Lung (tissue), 12 donors: ENCODE data around the gene LMOD2. TPM values are rescaled to one million over a fixed set of nuclear protein-coding genes. Genes with fewer than 3 reads are reported as not detected.

Source experiments
- ATAC-seq: fragments of 200-7000 bp; cut with Tn5 transposase; one replicate; pipeline ENCODE4 v1.9.1; 2020; ENCODE audit warnings: moderate number of reproducible peaks; ENCODE audit not compliant: insufficient read depth, low FRiP score
- DNase-seq, 3 donors: peaks; one replicate each; pipeline ENCODE4 v3.0.0-alpha.2; 2013 to 2017
- H3K27ac ChIP-seq, 2 donors: one replicate each; pipeline ENCODE4 v1.5.1; 2013; ENCODE audit warnings: mild to moderate bottlenecking in 2 of 2, moderate library complexity in 2 of 2, control low read depth in 1 of 2, inconsistent platforms in 1 of 2, low read depth in 1 of 2, low read length in 1 of 2
- H3K27me3 ChIP-seq, 3 donors: one replicate each; pipeline ENCODE4 v1.5.1; 2013; ENCODE audit warnings: low read length in 2 of 3; ENCODE audit not compliant: control insufficient read depth in 3 of 3, insufficient read depth in 3 of 3
- H3K36me3 ChIP-seq, 4 donors: one replicate each; pipeline ENCODE4 v1.5.1; 2013; ENCODE audit warnings: low read length in 4 of 4, mild to moderate bottlenecking in 1 of 4, moderate library complexity in 1 of 4; ENCODE audit not compliant: control insufficient read depth in 4 of 4, insufficient read depth in 4 of 4
- H3K4me1 ChIP-seq, 5 donors: one replicate each; pipeline ENCODE4 v1.5.1; 2013; ENCODE audit warnings: low read length in 5 of 5, mild to moderate bottlenecking in 2 of 5, moderate library complexity in 1 of 5; ENCODE audit not compliant: control insufficient read depth in 5 of 5, insufficient read depth in 5 of 5
- H3K4me3 ChIP-seq: one replicate; pipeline ENCODE4 v1.5.1; 2013; ENCODE audit warnings: mild to moderate bottlenecking, control low read depth, moderate library complexity
- H3K9ac ChIP-seq, 2 donors: one replicate each; pipeline ENCODE4 v1.5.1; 2013; ENCODE audit warnings: low read length in 2 of 2, control low read depth in 1 of 2; ENCODE audit not compliant: insufficient read depth in 1 of 2
- H3K9me3 ChIP-seq, 4 donors: one replicate each; pipeline ENCODE4 v1.5.1; 2013; ENCODE audit warnings: low read length in 3 of 4, mild to moderate bottlenecking in 1 of 4, moderate library complexity in 1 of 4; ENCODE audit not compliant: control insufficient read depth in 4 of 4, insufficient read depth in 3 of 4
- CTCF ChIP-seq: IDR thresholded peaks from 2 replicates; pipeline ENCODE4 v1.5.1; 2012; ENCODE audit warnings: mild to moderate bottlenecking; ENCODE audit errors: control extremely low read depth, extremely low read depth
- WGBS, 2 donors: extraction: QIAGEN DNeasy Blood & Tissue Kit; methylation state at CpG; one replicate each; pipeline ENCODE4 v1.1.7; 2013; 5-methylcytosine and 5-hydroxymethylcytosine counted together
- polyA plus RNA-seq, 2 donors: library from polyadenylated mRNA; stranded (reverse); fragments of 200-250 nt; gene quantifications; one replicate each; pipeline ENCODE4 v1.2.1, GENCODE V29; 2013
- total RNA-seq, 2 donors: library from RNA; depleted of rRNA in 1 of 2; stranded (reverse); fragments of >200 nt in 1 of 2; gene quantifications; one replicate each; pipeline ENCODE4 v1.2.1, GENCODE V29; 2014 to 2021
- donor health status: control.
- donor health status: control.
- donor health status: Bipolar disorder and iron deficiency.
- donor health status: healthy.
- donor health status: DM: yes; HTN: yes; CAD: no.

The LMOD2 gene
- total and polyA plus RNA-seq, 4 donors: 1.1 TPM; not detected in 3

DNA sequence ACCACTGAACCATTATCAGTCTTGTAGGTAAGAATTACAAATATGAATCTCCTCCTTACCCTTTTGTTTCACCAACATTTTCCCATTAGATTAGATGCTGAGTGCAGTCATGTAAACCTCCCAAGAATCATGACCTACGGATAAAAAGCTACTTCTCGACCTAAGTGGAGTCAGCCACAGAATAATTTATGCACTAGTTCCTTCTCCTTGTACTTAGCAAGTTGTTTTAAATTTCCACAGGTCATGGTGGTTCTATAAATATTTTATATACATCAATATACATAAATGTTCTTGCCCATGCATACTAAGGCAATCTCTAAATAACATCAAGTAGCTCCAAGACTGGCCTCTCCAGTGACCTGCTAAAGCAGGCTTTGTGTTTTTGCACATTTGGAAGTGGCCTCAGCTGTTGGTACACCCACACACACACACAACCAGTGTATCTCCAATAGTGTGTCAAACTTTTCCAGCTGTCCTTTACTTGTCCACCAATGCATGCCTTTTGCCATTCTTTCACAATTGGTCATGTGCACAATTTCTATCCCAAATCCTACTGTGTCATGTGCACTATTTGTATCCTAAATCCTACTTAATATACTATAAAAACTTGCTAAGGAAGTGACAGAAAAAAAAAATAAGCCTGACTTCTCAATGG is 21.5 kb downstream of the LMOD2 start:
- Histone ChIP-seq H3K9ac (no peak overlapping the region), H3K4me1 (peaks cover 4 to 42% (median 11%) of the 10 kb centered on the region in 5 donors), H3K4me3 (no peak overlapping the region), H3K27me3 (no peaks in the 10 kb centered on the region), H3K36me3 (peaks cover 0 to 3% (median 1%) of the 10 kb centered on the region in 4 donors), H3K9me3 (no peaks in the 10 kb centered on the region), H3K27ac (peak overlapping the region in 1 of 2 donors; percentile 53)
- no peak for ATAC-seq
- DNase-seq: no peak
- TF ChIP-seq CTCF: no peak
- 87 to 89% methylated on average over 2 of the region's 2 CpGs for WGBS, 2 donors

GRCh38 chr7:123679614-123680013 is 23.9 kb downstream of the LMOD2 start:
- Histone ChIP-seq H3K27ac (peak overlapping the region in 1 of 2 donors; percentile 76), H3K4me1 (peaks cover 0 to 32% (median 8%) of the 10 kb centered on the region in 5 donors), H3K36me3 (peaks cover 0 to 5% (median 1%) of the 10 kb centered on the region in 4 donors), H3K9me3 (no peaks in the 10 kb centered on the region), H3K27me3 (no peaks in the 10 kb centered on the region), H3K4me3 (no peak overlapping the region), H3K9ac (no peak overlapping the region)
- no peak for TF ChIP-seq CTCF
- no peak for DNase-seq
- ATAC-seq: no peak
- 80 to 92% methylated on average over 3 of the region's 3 CpGs for WGBS, 2 donors

GRCh38 chr7:123680580-123680979 is 24.9 kb downstream of the LMOD2 start:
- no peak overlapping the region for H3K4me3 ChIP-seq
- no peaks in the 10 kb centered on the region for H3K9me3 ChIP-seq
- WGBS, 2 donors: 77 to 87% methylated on average over 3 of the region's 3 CpGs
- H3K36me3 ChIP-seq: peaks cover 0 to 7% (median 4%) of the 10 kb centered on the region in 4 donors
- H3K27me3 ChIP-seq: no peaks in the 10 kb centered on the region
- peak overlapping the region in 1 of 2 donors; percentile 29 for H3K27ac ChIP-seq
- DNase-seq: no peak
- no peak overlapping the region for H3K9ac ChIP-seq
- no peak for TF ChIP-seq CTCF
- no peak for ATAC-seq
- H3K4me1 ChIP-seq: peaks cover 0 to 26% (median 8%) of the 10 kb centered on the region in 5 donors
